Activated B cell treated with CpG ODN at 0.5 μM for 24 hours (primary cell): ENCODE measurements around the gene EPB41L1. TPM values are rescaled to one million over a fixed set of nuclear protein-coding genes. Genes with fewer than 3 reads are reported as not detected.

ENCODE experiments used
- ATAC-seq: fragments of 200-7000 bp; cut with Tn5 transposase; one replicate; pipeline ENCODE4 v1.10.0; 2021; ENCODE audit warnings: low read depth, mild to moderate bottlenecking, moderate library complexity
- CTCF ChIA-PET: fragments of 350-600 bp; sonication (Branson Sonifier 250); formaldehyde crosslinking; loops from one replicate; lab custom pipeline; 2021; ENCODE audit warnings: antibody characterized with exemption; lab: Charles Lee
- POLR2A ChIA-PET: fragments of 350-600 bp; sonication (Branson Sonifier 250); formaldehyde crosslinking; loops from one replicate; lab custom pipeline; 2021; ENCODE audit warnings: antibody characterized with exemption; lab: Charles Lee
- DNase-seq: peaks from one replicate; pipeline ENCODE4 v3.0.0; 2022
- H3K27ac Mint-ChIP-seq: one replicate; pipeline ENCODE4 v1.8.0; 2020; ENCODE audit warnings: mixed read lengths
- H3K27me3 Mint-ChIP-seq: one replicate; pipeline ENCODE4 v1.8.0; 2021; ENCODE audit warnings: mixed read lengths
- H3K36me3 Mint-ChIP-seq: one replicate; pipeline ENCODE4 v1.8.0; 2021; ENCODE audit warnings: low read depth, mixed read lengths
- H3K4me1 Mint-ChIP-seq: one replicate; pipeline ENCODE4 v1.8.0; 2021; ENCODE audit warnings: mixed read lengths
- H3K4me3 Mint-ChIP-seq: one replicate; pipeline ENCODE4 v1.8.0; 2020; ENCODE audit warnings: mild to moderate bottlenecking, mixed read lengths
- H3K9me3 Mint-ChIP-seq: one replicate; pipeline ENCODE4 v1.8.0; 2020; ENCODE audit warnings: mixed read lengths
- CTCF ChIP-seq: fragments of 200-600 bp; IDR thresholded peaks from one replicate; pipeline ENCODE4 v1.8.0; 2022; ENCODE audit warnings: antibody characterized with exemption, mild to moderate bottlenecking
- intact Hi-C: fragments of 100-400 bp; cut with micrococcal nuclease; formaldehyde crosslinking; loops from one replicate; pipeline ENCODE4 v1.15.1; 2024
- total RNA-seq: library from RNA; stranded (reverse); gene quantifications from 2 replicates; pipeline ENCODE4 v1.2.3, GENCODE V29; 2022

The EPB41L1 gene
- total RNA-seq, 1 donor from 2014 or later: 0.64 TPM

- Mint-ChIP-seq H3K36me3 (no peaks in the 10 kb centered on the region), H3K27me3 (peaks cover 9% of the 10 kb centered on the region), H3K4me1 (peaks cover 2% of the 10 kb centered on the region), H3K9me3 (no peaks in the 10 kb centered on the region), H3K27ac (no peak overlapping the region), H3K4me3 (no peak overlapping the region)
- CTCF ChIA-PET: no interaction called here
- TF ChIP-seq CTCF: no peak
- DNase-seq (no peak), ATAC-seq (no peak)
- POLR2A ChIA-PET: no interaction called here
- intact Hi-C loops: no loop called here
These were observed 23.2 kb downstream of the EPB41L1 start for GRCh38 chr20:36177716-36178115.

GRCh38 chr20:36179170-36179945, 24.8 kb downstream of the EPB41L1 start:
- Mint-ChIP-seq H3K36me3 (no peaks in the 10 kb centered on the region), H3K4me1 (no peaks in the 10 kb centered on the region), H3K27me3 (peaks cover 9% of the 10 kb centered on the region), H3K27ac (no peak overlapping the region), H3K4me3 (no peak overlapping the region), H3K9me3 (no peaks in the 10 kb centered on the region)
- DNase-seq (no peak), ATAC-seq (no peak)
- TF ChIP-seq CTCF: no peak
- CTCF ChIA-PET: no interaction called here
- intact Hi-C loops: no loop called here
- POLR2A ChIA-PET: no interaction called here

GRCh38 chr20:36180323-36180722, 25.8 kb downstream of the EPB41L1 start:
- H3K4me3 Mint-ChIP-seq: no peak overlapping the region
- no peaks in the 10 kb centered on the region for H3K36me3 Mint-ChIP-seq
- CTCF ChIA-PET: no interaction called here

GRCh38 chr20:36181934-36182603, 27.5 kb downstream of the EPB41L1 start:
- CTCF ChIA-PET: no interaction called here
- no peak overlapping the region for H3K4me3 Mint-ChIP-seq
- no peak for DNase-seq
- no peak overlapping the region for H3K27ac Mint-ChIP-seq
- H3K36me3 Mint-ChIP-seq: no peaks in the 10 kb centered on the region
- no peak for ATAC-seq
- H3K27me3 Mint-ChIP-seq: peaks cover 3% of the 10 kb centered on the region
- POLR2A ChIA-PET: no interaction called here
- no peaks in the 10 kb centered on the region for H3K4me1 Mint-ChIP-seq
- TF ChIP-seq CTCF: no peak
- H3K9me3 Mint-ChIP-seq: no peaks in the 10 kb centered on the region
- intact Hi-C loops: no loop called here

More at GRCh38 chr20:36180323-36180722, 25.8 kb downstream of the EPB41L1 start:
- DNase-seq: no peak
- POLR2A ChIA-PET: no interaction called here
- TF ChIP-seq CTCF: no peak
- Mint-ChIP-seq H3K9me3 (no peaks in the 10 kb centered on the region), H3K27me3 (peaks cover 9% of the 10 kb centered on the region), H3K4me1 (no peaks in the 10 kb centered on the region), H3K27ac (no peak overlapping the region)
- intact Hi-C loops: no loop called here
- no peak for ATAC-seq

- DNase-seq: no peak
- Mint-ChIP-seq H3K27ac (no peak overlapping the region), H3K4me1 (no peaks in the 10 kb centered on the region), H3K36me3 (no peaks in the 10 kb centered on the region), H3K9me3 (no peaks in the 10 kb centered on the region), H3K4me3 (no peak overlapping the region), H3K27me3 (no peaks in the 10 kb centered on the region)
- CTCF ChIA-PET: no interaction called here
- ATAC-seq: no peak
- intact Hi-C loops: no loop called here
- TF ChIP-seq CTCF: no peak
- POLR2A ChIA-PET: no interaction called here
These were observed 28.1 kb downstream of the EPB41L1 start for GRCh38 chr20:36182604-36183154.
